ENCODE measurements around the gene ACAA1. TPM values are rescaled to one million over a fixed set of nuclear protein-coding genes. Genes with fewer than 3 reads are reported as not detected.
A peak's percentile ranks its signal among the peaks of the same experiment; 100 is the strongest.

Gene ACAA1
- total and polyA plus RNA-seq, 2 of the 4 experiments (the other 2 are of a cell fraction) = 30.8 to 62.4 TPM

GRCh38 chr3:38165722-38166387 is 28.9 kb upstream of the ACAA1 start:
- dilution Hi-C loops (cut with HindIII; ENCODE audit: low sequenced_read_pairs, unreplicated experiment) = no loop called here
- Histone ChIP-seq H3K4me1 (ENCODE audit: control insufficient read depth, insufficient read depth, low read length) (peaks cover 6% of the 10 kb centered on the region), H3K4me2 (ENCODE audit: low read depth, low read length) (peak overlapping the region; percentile 90), H4K8ac (ENCODE audit: low read depth in 2 of 2, low read length in 2 of 2) (peak overlapping the region; percentile 73 to 79), H4K5ac (ENCODE audit: low read depth, low read length) (no peak overlapping the region), H3K23ac (ENCODE audit: low read depth, low read length) (peak overlapping the region; percentile 64), H3K56ac (ENCODE audit: extremely low read depth, insufficient read depth, low read length) (peak overlapping the region; percentile 61; the same call in 1 of the 2 replicates), H2AK5ac (ENCODE audit: low read depth, low read length) (peak overlapping the region; percentile 89), H3K4me3 (ENCODE audit: insufficient read depth, low read depth, low read length) (peak overlapping the region; percentile 57), H3K79me1 (ENCODE audit: low read depth in 1 of 2, low read length in 2 of 2) (peaks cover 0 to 21% of the 10 kb centered on the region in 2 experiments; a peak in 2 of 4 replicates), H2BK5ac (ENCODE audit: low read depth, low read length, poor library complexity, severe bottlenecking) (peak overlapping the region; percentile 96), H2AFZ (replicated peaks; ENCODE audit: low read length, poor library complexity) (peak overlapping the region; percentile 99), H3K36me3 (ENCODE audit: control insufficient read depth, insufficient read depth, low read length) (no peaks in the 10 kb centered on the region), H2AK9ac (replicated peaks; ENCODE audit: low read depth, low read length, poor library complexity) (peak overlapping the region; percentile 98), H3K4ac (ENCODE audit: low read depth, low read length) (peak overlapping the region; percentile 82), H3K14ac (replicated peaks; ENCODE audit: low read depth, low read length) (peak overlapping the region; percentile 77), H3K9me1 (ENCODE audit: insufficient read depth, low read length) (0 out of 2 replicates have a peak, but pooled peaks cover 6% of the 10 kb centered on the region), H3K9me3 (ENCODE audit: control insufficient read depth, insufficient read depth, low read length) (no peaks in the 10 kb centered on the region), H2BK15ac (ENCODE audit: low read depth, low read length) (peak overlapping the region; percentile 33; the same call in 1 of the 3 replicates), H3K27ac (ENCODE audit: insufficient read depth, low read length) (peak overlapping the region; percentile 98), H2BK20ac (ENCODE audit: low read depth, low read length) (0 out of 2 replicates have a peak overlapping the region, but pooled peaks have one; percentile 5), H4K20me1 (ENCODE audit: insufficient read depth, low read length) (peaks cover 10% of the 10 kb centered on the region; the same call in 1 of the 2 replicates), H3K27me3 (ENCODE audit: control insufficient read depth, insufficient read depth, low read length) (no peaks in the 10 kb centered on the region), H2BK120ac (ENCODE audit: low read depth, low read length) (peak overlapping the region; percentile 69), H3K18ac (ENCODE audit: low read depth, low read length) (peak overlapping the region; percentile 63), H3K9ac (ENCODE audit: low read depth, low read length) (peak overlapping the region; percentile 89), H4K91ac (ENCODE audit: insufficient read depth, low read depth, low read length) (peak overlapping the region; percentile 45)
- ATAC-seq (ENCODE audit: low read depth) (no peak; the same call in none of the 2 replicates), DNase-seq (peak; percentile 46)
- BruUV-seq (replicated peaks) = no TSS peak
- intact Hi-C loops (cut with micrococcal nuclease) = no loop called here
- CTCF ChIA-PET = interaction anchor here (0.6 to 1.2 kb wide), 2 partner anchors 11 to 103 kb away, joined by 3 to 4 read pairs; no protein-coding TSS in a partner anchor
- WGBS, 2 experiments (ENCODE audit: extremely low coverage in 2 of 2, insufficient read length in 1 of 2) = 2% methylated on average over 30 of the region's 62 CpGs; no CpG with 5 or more reads in 1 of the 2 experiments
- no peak for TF ChIP-seq CTCF (conservative IDR thresholded peaks at IDR 0.05; ENCODE audit: low read depth, low read length)
- peak; percentile 7; the same call in 1 of the 2 replicates for TF ChIP-seq MAZ (IDR thresholded peaks at IDR 0.05; ENCODE audit: borderline replicate concordance, low read depth, low read length)
- in situ Hi-C loops (cut with MboI; ENCODE audit: low sequenced_read_pairs) = no loop called here
- POLR2A ChIA-PET (ENCODE audit: unreplicated experiment) = interaction anchor here (2.0 kb wide), 1 partner anchor 29 kb away, joined by 10 read pairs; the partner anchor contains the start of gene ACAA1
